Measurements from ENCODE around the gene SLC25A41.

Gene SLC25A41

GRCh38 chr19:6415591-6416190 is 17.9 kb downstream of the SLC25A41 start:
- Histone ChIP-seq H4K20me1 (ENCODE audit: insufficient read depth, low read length) (no peaks in the 10 kb centered on the region), H3K9me3 (ENCODE audit: low read length) (no peaks in the 10 kb centered on the region)

DNA sequence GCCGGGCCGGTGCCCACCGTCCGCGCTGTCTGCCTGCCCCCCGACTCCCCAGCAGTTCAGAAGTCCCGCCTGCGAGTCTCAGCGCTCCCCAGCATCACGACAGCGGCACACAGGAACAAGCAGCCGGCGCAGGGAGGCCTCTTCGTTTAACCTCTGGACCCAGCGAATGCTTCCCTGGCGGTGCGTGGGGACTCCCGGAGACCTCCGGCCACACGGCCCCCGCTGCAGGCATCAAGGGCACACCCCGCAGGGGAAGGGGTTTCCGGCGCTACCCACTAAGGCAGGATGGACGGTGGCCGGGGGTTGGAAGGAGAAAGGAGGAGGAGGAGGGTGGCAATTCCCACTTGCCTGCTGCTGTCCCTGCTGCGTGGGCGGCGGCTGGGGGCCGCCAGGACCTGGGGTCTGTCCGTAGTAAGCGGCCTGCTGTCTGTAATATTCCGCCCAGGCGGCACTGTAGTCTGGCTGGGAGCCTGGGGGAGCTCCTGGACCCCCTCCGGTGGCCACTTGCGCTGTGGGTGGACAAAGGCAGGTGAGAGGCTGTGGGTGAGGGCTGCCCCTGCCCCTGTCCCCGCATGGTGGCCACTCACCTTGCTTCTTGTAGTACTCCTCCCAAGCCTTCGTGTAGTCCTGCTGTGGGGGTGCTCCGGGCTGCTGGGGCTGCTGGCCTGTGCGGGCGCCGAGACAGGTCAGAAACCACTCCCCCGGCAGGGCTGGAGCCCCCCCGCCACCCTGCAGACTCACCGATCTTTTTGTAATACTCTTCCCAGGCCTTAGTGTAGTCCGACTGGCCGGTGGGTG is 18.6 kb downstream of the SLC25A41 start:
- Histone ChIP-seq H3K4me3 (ENCODE audit: low read depth, low read length, poor library complexity, severe bottlenecking) (no peak overlapping the region), H3K4me2 (ENCODE audit: low read length) (no peak overlapping the region), H3K27me3 (ENCODE audit: insufficient read depth, low read length) (no peaks in the 10 kb centered on the region), H2AFZ (ENCODE audit: low read length) (no peak overlapping the region), H3F3A (ENCODE audit: insufficient read depth, low read length) (no peaks in the 10 kb centered on the region), H3K27ac (ENCODE audit: low read depth, low read length, poor library complexity, severe bottlenecking) (no peak overlapping the region), H3K79me2 (ENCODE audit: insufficient read depth, low read length) (peaks cover 4% of the 10 kb centered on the region; the same call in 1 of the 2 replicates), H3K4me1 (ENCODE audit: insufficient read depth, low read length, severe bottlenecking) (no peaks in the 10 kb centered on the region), H4K20me1 (ENCODE audit: insufficient read depth, low read length) (no peaks in the 10 kb centered on the region), H3K36me3 (ENCODE audit: insufficient read depth, low read length) (peaks cover 66% of the 10 kb centered on the region), H3K9me2 (ENCODE audit: low read depth, low read length) (no peaks in the 10 kb centered on the region), H3K9me3 (ENCODE audit: low read length) (no peaks in the 10 kb centered on the region), H3K9ac (ENCODE audit: low read length) (no peak overlapping the region)
- TF ChIP-seq, protein P1, sequence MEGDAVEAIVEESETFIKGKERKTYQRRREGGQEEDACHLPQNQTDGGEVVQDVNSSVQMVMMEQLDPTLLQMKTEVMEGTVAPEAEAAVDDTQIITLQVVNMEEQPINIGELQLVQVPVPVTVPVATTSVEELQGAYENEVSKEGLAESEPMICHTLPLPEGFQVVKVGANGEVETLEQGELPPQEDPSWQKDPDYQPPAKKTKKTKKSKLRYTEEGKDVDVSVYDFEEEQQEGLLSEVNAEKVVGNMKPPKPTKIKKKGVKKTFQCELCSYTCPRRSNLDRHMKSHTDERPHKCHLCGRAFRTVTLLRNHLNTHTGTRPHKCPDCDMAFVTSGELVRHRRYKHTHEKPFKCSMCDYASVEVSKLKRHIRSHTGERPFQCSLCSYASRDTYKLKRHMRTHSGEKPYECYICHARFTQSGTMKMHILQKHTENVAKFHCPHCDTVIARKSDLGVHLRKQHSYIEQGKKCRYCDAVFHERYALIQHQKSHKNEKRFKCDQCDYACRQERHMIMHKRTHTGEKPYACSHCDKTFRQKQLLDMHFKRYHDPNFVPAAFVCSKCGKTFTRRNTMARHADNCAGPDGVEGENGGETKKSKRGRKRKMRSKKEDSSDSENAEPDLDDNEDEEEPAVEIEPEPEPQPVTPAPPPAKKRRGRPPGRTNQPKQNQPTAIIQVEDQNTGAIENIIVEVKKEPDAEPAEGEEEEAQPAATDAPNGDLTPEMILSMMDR (IDR thresholded peaks at IDR 0.05; ENCODE audit: low read length): no peak

More at GRCh38 chr19:6415591-6416190, 17.9 kb downstream of the SLC25A41 start:
- TF ChIP-seq, protein P1 (IDR thresholded peaks at IDR 0.05; ENCODE audit: low read length): no peak
- no peak for TF ChIP-seq EZH2 (IDR thresholded peaks at IDR 0.05; ENCODE audit: borderline replicate concordance, low read length)
- no peak overlapping the region for H3K4me2 ChIP-seq (ENCODE audit: low read length)
- H3K27me3 ChIP-seq (ENCODE audit: insufficient read depth, low read length): no peaks in the 10 kb centered on the region
- no peaks in the 10 kb centered on the region for H3K4me1 ChIP-seq (ENCODE audit: insufficient read depth, low read length, severe bottlenecking)
- H3K27ac ChIP-seq (ENCODE audit: low read depth, low read length, poor library complexity, severe bottlenecking): no peak overlapping the region
- peaks cover 73% of the 10 kb centered on the region for H3K36me3 ChIP-seq (ENCODE audit: insufficient read depth, low read length)
- H3K4me3 ChIP-seq (ENCODE audit: low read depth, low read length, poor library complexity, severe bottlenecking): no peak overlapping the region
- no peaks in the 10 kb centered on the region for H3K9me2 ChIP-seq (ENCODE audit: low read depth, low read length)
- H2AFZ ChIP-seq (ENCODE audit: low read length): no peak overlapping the region
- peaks cover 8% of the 10 kb centered on the region for H3K79me2 ChIP-seq (ENCODE audit: insufficient read depth, low read length)
- H3K9ac ChIP-seq (ENCODE audit: low read length): no peak overlapping the region
- no peaks in the 10 kb centered on the region for H3F3A ChIP-seq (ENCODE audit: insufficient read depth, low read length)

- Histone ChIP-seq H3K4me3 (ENCODE audit: low read depth, low read length, poor library complexity, severe bottlenecking) (no peak overlapping the region), H3K27me3 (ENCODE audit: insufficient read depth, low read length) (no peaks in the 10 kb centered on the region), H3K27ac (ENCODE audit: low read depth, low read length, poor library complexity, severe bottlenecking) (no peak overlapping the region), H3K4me2 (ENCODE audit: low read length) (no peak overlapping the region), H3K79me2 (ENCODE audit: insufficient read depth, low read length) (no peaks in the 10 kb centered on the region), H3K9ac (ENCODE audit: low read length) (no peak overlapping the region), H3K9me2 (ENCODE audit: low read depth, low read length) (no peaks in the 10 kb centered on the region), H2AFZ (ENCODE audit: low read length) (no peak overlapping the region), H4K20me1 (ENCODE audit: insufficient read depth, low read length) (no peaks in the 10 kb centered on the region), H3K9me3 (ENCODE audit: low read length) (no peaks in the 10 kb centered on the region), H3F3A (ENCODE audit: insufficient read depth, low read length) (no peaks in the 10 kb centered on the region), H3K4me1 (ENCODE audit: insufficient read depth, low read length, severe bottlenecking) (no peaks in the 10 kb centered on the region), H3K36me3 (ENCODE audit: insufficient read depth, low read length) (peaks cover 56% of the 10 kb centered on the region)
- TF ChIP-seq, protein P1 (IDR thresholded peaks at IDR 0.05; ENCODE audit: low read length): no peak
- TF ChIP-seq EZH2 (IDR thresholded peaks at IDR 0.05; ENCODE audit: borderline replicate concordance, low read length): no peak
Measured at GRCh38 chr19:6413721-6414643, 19.6 kb downstream of the SLC25A41 start.
